IPS-18c (cell line): Measurements from ENCODE around the gene PANX3.

ENCODE experiments used
- H3K4me3 ChIP-seq: 2 replicates; pipeline ENCODE4 v1.7.0; 2013; ENCODE audit warnings: low read depth, mild to moderate bottlenecking, low read length, moderate library complexity; ENCODE audit not compliant: insufficient read depth
- H3K9me3 ChIP-seq: one replicate; pipeline ENCODE4 v1.6.1; 2013; ENCODE audit warnings: mild to moderate bottlenecking, low read length, moderate library complexity; ENCODE audit not compliant: control insufficient read depth, insufficient read depth

PANX3 gene

GRCh38 chr11:124643042-124643604, 31.9 kb downstream of the PANX3 start:
- Histone ChIP-seq H3K9me3 (peaks cover 5% of the 10 kb centered on the region), H3K4me3 (no peak overlapping the region)

GRCh38 chr11:124643605-124644425, 32.6 kb downstream of the PANX3 start:
- Histone ChIP-seq H3K9me3 (peaks cover 5% of the 10 kb centered on the region), H3K4me3 (no peak overlapping the region)

- Histone ChIP-seq H3K9me3 (peaks cover 5% of the 10 kb centered on the region), H3K4me3 (no peak overlapping the region)
Measured at GRCh38 chr11:124644426-124645280, 33.4 kb downstream of the PANX3 start.

GRCh38 chr11:124646148-124646547, 34.9 kb downstream of the PANX3 start:
- H3K4me3 ChIP-seq = no peak overlapping the region
- peaks cover under 1% of the 10 kb centered on the region for H3K9me3 ChIP-seq

- H3K4me3 ChIP-seq = no peak overlapping the region
- H3K9me3 ChIP-seq = no peaks in the 10 kb centered on the region
Measured at GRCh38 chr11:124648610-124649009, 37.4 kb downstream of the PANX3 start.

GRCh38 chr11:124656774-124657630, 45.8 kb downstream of the PANX3 start:
- H3K9me3 ChIP-seq = no peaks in the 10 kb centered on the region
- no peak overlapping the region for H3K4me3 ChIP-seq

- H3K4me3 ChIP-seq = no peak overlapping the region
Measured at GRCh38 chr11:124657904-124658303, 46.7 kb downstream of the PANX3 start.

GRCh38 chr11:124658501-124658900, 47.3 kb downstream of the PANX3 start:
- H3K4me3 ChIP-seq = no peak overlapping the region
- no peaks in the 10 kb centered on the region for H3K9me3 ChIP-seq

More at GRCh38 chr11:124657904-124658303, 46.7 kb downstream of the PANX3 start:
- no peaks in the 10 kb centered on the region for H3K9me3 ChIP-seq

- Histone ChIP-seq H3K4me3 (no peak overlapping the region), H3K9me3 (no peaks in the 10 kb centered on the region)
Measured at GRCh38 chr11:124658986-124659385, 47.8 kb downstream of the PANX3 start.

- no peaks in the 10 kb centered on the region for H3K9me3 ChIP-seq
- H3K4me3 ChIP-seq = no peak overlapping the region
Measured at GRCh38 chr11:124661553-124661952, 50.3 kb downstream of the PANX3 start.

- Histone ChIP-seq H3K4me3 (no peak overlapping the region), H3K9me3 (no peaks in the 10 kb centered on the region)
Measured at GRCh38 chr11:124662106-124662505, 50.9 kb downstream of the PANX3 start.

- Histone ChIP-seq H3K9me3 (no peaks in the 10 kb centered on the region), H3K4me3 (no peak overlapping the region)
Measured at GRCh38 chr11:124663861-124664260, 52.6 kb downstream of the PANX3 start.

GRCh38 chr11:124667601-124668000, 56.4 kb downstream of the PANX3 start:
- no peaks in the 10 kb centered on the region for H3K9me3 ChIP-seq
- H3K4me3 ChIP-seq = no peak overlapping the region

GRCh38 chr11:124669193-124669592, 58.0 kb downstream of the PANX3 start:
- H3K9me3 ChIP-seq = no peaks in the 10 kb centered on the region

More at GRCh38 chr11:124669193-124669592, 58.0 kb downstream of the PANX3 start:
- no peak overlapping the region for H3K4me3 ChIP-seq
